HG02623 (cell line): ENCODE measurements around the gene VAT1L.
"Not testable (repeated sequence)": the region's sequence is repeated elsewhere in the genome, so short reads cannot be mapped to it uniquely, and the experiment has no call there.

Source experiments
- ATAC-seq: cut with Tn5 transposase; IDR thresholded peaks from one replicate; pipeline ENCODE4 v1.9.1; 2021; ENCODE audit warnings: moderate library complexity; ENCODE audit not compliant: unreplicated experiment

VAT1L gene

GRCh38 chr16:77947590-77947989 is 159.2 kb downstream of the VAT1L start:
- ATAC-seq: not testable (repeated sequence)

GRCh38 chr16:77948835-77949234 is 160.5 kb downstream of the VAT1L start:
- ATAC-seq: no peak

GRCh38 chr16:77949445-77949844 is 161.1 kb downstream of the VAT1L start:
- no peak for ATAC-seq

- no peak for ATAC-seq
These were observed 163.4 kb downstream of the VAT1L start for GRCh38 chr16:77951788-77952187.

- no peak for ATAC-seq
These were observed 166.8 kb downstream of the VAT1L start for GRCh38 chr16:77955127-77955526.

GRCh38 chr16:77956231-77956630 is 167.9 kb downstream of the VAT1L start:
- ATAC-seq: no peak

GRCh38 chr16:77960766-77961165 is 172.4 kb downstream of the VAT1L start:
- no peak for ATAC-seq

GRCh38 chr16:77961814-77962213 is 173.4 kb downstream of the VAT1L start:
- ATAC-seq: no peak

GRCh38 chr16:77962689-77963088 is 174.3 kb downstream of the VAT1L start:
- no peak for ATAC-seq

GRCh38 chr16:77963185-77964044 is 175.1 kb downstream of the VAT1L start:
- no peak for ATAC-seq

GRCh38 chr16:77965346-77965745 is 177.0 kb downstream of the VAT1L start:
- no peak for ATAC-seq

- no peak for ATAC-seq
These were observed 178.9 kb downstream of the VAT1L start for GRCh38 chr16:77967054-77967904.

- ATAC-seq: no peak
These were observed 181.5 kb downstream of the VAT1L start for GRCh38 chr16:77969861-77970260.

- ATAC-seq: no peak
These were observed 182.0 kb downstream of the VAT1L start for GRCh38 chr16:77970371-77970770.

- ATAC-seq: no peak
These were observed 183.1 kb downstream of the VAT1L start for GRCh38 chr16:77971306-77972061.

- ATAC-seq: no peak
These were observed 183.7 kb downstream of the VAT1L start for GRCh38 chr16:77972062-77972392.

- no peak for ATAC-seq
These were observed 186.5 kb downstream of the VAT1L start for GRCh38 chr16:77974883-77975282.

- ATAC-seq: no peak
These were observed 187.6 kb downstream of the VAT1L start for GRCh38 chr16:77975942-77976341.

- no peak for ATAC-seq
These were observed 189.0 kb downstream of the VAT1L start for GRCh38 chr16:77977339-77977738.

- no peak for ATAC-seq
These were observed 196.7 kb downstream of the VAT1L start for GRCh38 chr16:77985111-77985510.

- no peak for ATAC-seq
These were observed 197.8 kb downstream of the VAT1L start for GRCh38 chr16:77986011-77986740.
